HCT116 (cell line): ENCODE measurements around the gene CACNA2D3. TPM values are rescaled to one million over a fixed set of nuclear protein-coding genes. Genes with fewer than 3 reads are reported as not detected.

Source experiments
- ATAC-seq: fragments of 200-7000 bp; cut with Tn5 transposase; 2 replicates; pipeline ENCODE4 v1.9.1; 2020; ENCODE audit warnings: mild to moderate bottlenecking, moderate library complexity
- BruUV-seq: library from RNA; stranded (reverse); fragments of 400-500 nt; replicated peaks from 2 replicates; lab custom pipeline; 2021; lab: Mats Ljungman, UMichigan
- CTCF ChIA-PET: fragments of 300-600 bp; sonication (Branson Sonifier 250); formaldehyde crosslinking; loops from one replicate; lab custom pipeline; 2021; ENCODE audit warnings: antibody characterized with exemption; lab: Charles Lee
- POLR2A ChIA-PET: fragments of 300-600, 350-600 bp; sonication (Branson Sonifier 250); formaldehyde crosslinking; loops from one replicate; lab custom pipeline; 2021; ENCODE audit warnings: antibody characterized with exemption; lab: Charles Lee
- RAD21 ChIA-PET, 2 experiments: fragments of 300-600 bp; sonication (Branson Sonifier 250); formaldehyde crosslinking; loops; one replicate each; lab custom pipeline; 2023; ENCODE audit warnings: low total read pairs in 2 of 2; ENCODE audit not compliant: uncharacterized antibody in 2 of 2, unreplicated experiment in 2 of 2, low non-redundant PET in 1 of 2; lab: Charles Lee
- DNase-seq: peaks from one replicate; pipeline ENCODE4 v3.0.0-alpha.2; 2010; ENCODE audit warnings: low read depth, low spot score
- H2AFZ ChIP-seq: fragments of 200-600 bp; shearing (Covaris generic), sonication (generic); 2 replicates; pipeline ENCODE4 v1.6.1; 2017; ENCODE audit warnings: low read depth, mixed run types, mixed read lengths, antibody characterized with exemption, low read length; ENCODE audit not compliant: poor library complexity, severe bottlenecking
- H3K27ac ChIP-seq: 2 replicates; pipeline ENCODE4 v1.5.1; 2012; ENCODE audit warnings: low read depth, low read length
- H3K27me3 ChIP-seq: fragments of 200-600 bp; sonication (generic); 2 replicates; pipeline ENCODE4 v1.6.1; 2016; ENCODE audit warnings: mixed run types, low read length, mixed read lengths; ENCODE audit not compliant: insufficient read depth
- H3K36me3 ChIP-seq, 2 experiments: fragments of 200-500 bp in 1 of 2; fragments of 200-600 bp in 1 of 2; sonication (Bioruptor generic) in 1 of 2; sonication (generic) in 1 of 2; 2 replicates each; pipeline versions ENCODE4 v1.5.1 to v1.6.1; 2014 to 2016; ENCODE audit warnings: low read length in 2 of 2, inconsistent platforms in 1 of 2, mixed read lengths in 1 of 2, mixed run types in 1 of 2; ENCODE audit not compliant: insufficient read depth in 2 of 2, control insufficient read depth in 1 of 2
- H3K4me1 ChIP-seq, 2 experiments: fragments of 200-600 bp in 1 of 2; sonication (generic) in 1 of 2; 2 replicates each; pipeline versions ENCODE4 v1.5.1 to v1.6.1; 2012 to 2017; ENCODE audit warnings: low read length in 2 of 2, inconsistent platforms in 1 of 2, mild to moderate bottlenecking in 1 of 2, mixed read lengths in 1 of 2, mixed run types in 1 of 2, moderate library complexity in 1 of 2; ENCODE audit not compliant: insufficient read depth in 2 of 2, control insufficient read depth in 1 of 2
- H3K4me2 ChIP-seq: fragments of 200-600 bp; sonication (generic); 2 replicates; pipeline ENCODE4 v1.6.1; 2017; ENCODE audit warnings: mixed run types, low read length, mixed read lengths
- H3K4me3 ChIP-seq, 2 experiments: fragments of 200-600 bp in 1 of 2; sonication (generic) in 1 of 2; replicated peaks in 1 of 2; 2 replicates each; pipeline ENCODE4 v1.5.1; 2011 to 2016; ENCODE audit warnings: low read length in 2 of 2, control low read depth in 1 of 2, low read depth in 1 of 2, mild to moderate bottlenecking in 1 of 2, mixed read lengths in 1 of 2, mixed run types in 1 of 2
- H3K79me2 ChIP-seq: fragments of 200-600 bp; sonication (generic); 2 replicates; pipeline ENCODE4 v1.6.1; 2017; ENCODE audit warnings: mild to moderate bottlenecking, mixed run types, low read length, moderate library complexity, mixed read lengths; ENCODE audit not compliant: insufficient read depth
- H3K9ac ChIP-seq: fragments of 200-600 bp; sonication (generic); 2 replicates; pipeline ENCODE4 v1.6.1; 2016; ENCODE audit warnings: low read length, mixed read lengths
- H3K9me2 ChIP-seq: fragments of 200-600 bp; sonication (generic), shearing (Covaris generic); 2 replicates; pipeline ENCODE4 v1.6.1; 2017; ENCODE audit warnings: mixed run types, mild to moderate bottlenecking, moderate library complexity; ENCODE audit not compliant: insufficient read depth
- H3K9me3 ChIP-seq, 2 experiments: fragments of 200-500 bp in 1 of 2; fragments of 200-600 bp in 1 of 2; sonication (Bioruptor generic) in 1 of 2; sonication (generic) in 1 of 2; 2 replicates each; pipeline ENCODE4 v1.6.1; 2014 to 2017; ENCODE audit warnings: low read length in 2 of 2, mixed read lengths in 2 of 2, inconsistent platforms in 1 of 2, low read depth in 1 of 2, mild to moderate bottlenecking in 1 of 2, mixed run types in 1 of 2, moderate library complexity in 1 of 2; ENCODE audit not compliant: control insufficient read depth in 1 of 2, insufficient read depth in 1 of 2
- H4K20me1 ChIP-seq: fragments of 200-600 bp; sonication (generic), shearing (Covaris generic); 2 replicates; pipeline ENCODE4 v1.6.1; 2017; ENCODE audit warnings: mixed run types, mild to moderate bottlenecking, moderate library complexity; ENCODE audit not compliant: insufficient read depth
- ATF3 ChIP-seq: IDR thresholded peaks from 2 replicates; pipeline ENCODE4 v1.6.1; 2012
- CBX3 ChIP-seq: IDR thresholded peaks from 2 replicates; pipeline ENCODE4 v1.6.1; 2012; ENCODE audit warnings: low read depth
- CEBPB ChIP-seq: IDR thresholded peaks from 2 replicates; pipeline ENCODE4 v1.6.1; 2012; ENCODE audit warnings: low read depth
- CTCF ChIP-seq, 3 experiments: fragments of 200-600 bp in 1 of 3; sonication (generic) in 1 of 3; IDR thresholded peaks in 2 of 3; conservative IDR thresholded peaks in 1 of 3; 2 replicates each; pipeline ENCODE4 v1.5.1; 2012 to 2017; ENCODE audit warnings: low read depth in 2 of 3, low read length in 2 of 3, antibody characterized with exemption in 1 of 3, borderline replicate concordance in 1 of 3, control low read depth in 1 of 3, mild to moderate bottlenecking in 1 of 3, mixed read lengths in 1 of 3, mixed run types in 1 of 3, moderate library complexity in 1 of 3; ENCODE audit not compliant: insufficient read depth in 1 of 3
- EGR1 ChIP-seq: IDR thresholded peaks from 2 replicates; pipeline ENCODE4 v1.6.1; 2012; ENCODE audit warnings: low read depth
- ELF1 ChIP-seq: IDR thresholded peaks from 2 replicates; pipeline ENCODE4 v1.6.1; 2012; ENCODE audit warnings: low read depth, borderline replicate concordance
- EZH2 ChIP-seq: fragments of 200-600 bp; sonication (generic); IDR thresholded peaks from 2 replicates; pipeline ENCODE4 v1.6.1; 2017; ENCODE audit warnings: antibody characterized with exemption, mixed run types
- EZH2phosphoT487 ChIP-seq: fragments of 200-600 bp; IDR thresholded peaks from 2 replicates; pipeline ENCODE4 v1.6.1; 2018; ENCODE audit warnings: antibody characterized with exemption, borderline replicate concordance
- FOSL1 ChIP-seq: IDR thresholded peaks from 2 replicates; pipeline ENCODE4 v1.6.1; 2012; ENCODE audit warnings: low read depth
- JUND ChIP-seq: IDR thresholded peaks from 2 replicates; pipeline ENCODE4 v1.6.1; 2012
- MAX ChIP-seq: IDR thresholded peaks from 2 replicates; pipeline ENCODE4 v1.6.1; 2012
- POLR2AphosphoS5 ChIP-seq: IDR thresholded peaks from 2 replicates; pipeline ENCODE4 v1.6.1; 2011; ENCODE audit warnings: mild to moderate bottlenecking, low read depth, low read length, moderate library complexity
- REST ChIP-seq: IDR thresholded peaks from 2 replicates; pipeline ENCODE4 v1.6.1; 2012; ENCODE audit warnings: low read depth
- SIN3A ChIP-seq: IDR thresholded peaks from 2 replicates; pipeline ENCODE4 v1.6.1; 2012; ENCODE audit warnings: low read depth
- SP1 ChIP-seq: IDR thresholded peaks from 2 replicates; pipeline ENCODE4 v1.6.1; 2012; ENCODE audit warnings: low read depth
- SRF ChIP-seq: IDR thresholded peaks from 2 replicates; pipeline ENCODE4 v1.6.1; 2012; ENCODE audit warnings: low read depth
- YY1 ChIP-seq: IDR thresholded peaks from 2 replicates; pipeline ENCODE4 v1.6.1; 2011; ENCODE audit warnings: low read length, low read depth, moderate library complexity, mild to moderate bottlenecking; ENCODE audit not compliant: insufficient replicate concordance; ENCODE audit errors: extremely low read depth
- ZBTB33 ChIP-seq: IDR thresholded peaks from 2 replicates; pipeline ENCODE4 v1.6.1; 2011; ENCODE audit warnings: mild to moderate bottlenecking, low read length, moderate library complexity; ENCODE audit not compliant: insufficient replicate concordance; ENCODE audit errors: extremely low read depth
- ZFX ChIP-seq: fragments of 450-650 bp; IDR thresholded peaks from 2 replicates; pipeline ENCODE4 v1.6.1; 2017
- ZNF274 ChIP-seq: fragments of 200-500 bp; sonication (Bioruptor generic); IDR thresholded peaks from 2 replicates; pipeline ENCODE4 v1.6.1; 2014; ENCODE audit warnings: mild to moderate bottlenecking, low read depth, low read length, inconsistent platforms
- intact Hi-C: fragments of 100-400 bp; cut with micrococcal nuclease; formaldehyde crosslinking; loops from 2 replicates; pipeline ENCODE4 v1.10.0; 2022
- total RNA-seq: library from RNA; stranded (reverse); gene quantifications from one replicate; pipeline ENCODE4 v1.2.1, GENCODE V29; 2021; ENCODE audit not compliant: unreplicated experiment

CACNA2D3 gene
- total RNA-seq, 1 experiment from 2014 or later = 0.20 TPM

- BruUV-seq = no TSS peak
- intact Hi-C loops = no loop called here
- no peak for ATAC-seq
These were observed 519.8 kb downstream of the CACNA2D3 start for GRCh38 chr3:54642147-54642546.

More at GRCh38 chr3:54642147-54642546, 519.8 kb downstream of the CACNA2D3 start:
- no peak overlapping the region for H2AFZ ChIP-seq
- peaks cover 4 to 11% of the 10 kb centered on the region in 2 experiments; a peak in 1 of 4 replicates for H3K9me3 ChIP-seq
- DNase-seq = no peak
- H3K79me2 ChIP-seq = no peaks in the 10 kb centered on the region
- no peak overlapping the region for H3K4me3 ChIP-seq
- H3K4me2 ChIP-seq = no peak overlapping the region
- H3K36me3 ChIP-seq = no peaks in the 10 kb centered on the region
- no peak overlapping the region for H3K9ac ChIP-seq
- no peak overlapping the region for H3K27ac ChIP-seq
- TF ChIP-seq ATF3 (no peak), SIN3A (no peak), CEBPB (no peak), FOSL1 (no peak), REST (no peak), ELF1 (no peak), SP1 (no peak), ZFX (no peak), CTCF (IDR thresholded peaks at IDR 0.05 in 2 of 3, conservative IDR thresholded peaks at IDR 0.05 in 1 of 3; ENCODE audit: borderline replicate concordance in 1 of 3, insufficient read depth in 1 of 3, low read depth in 2 of 3, low read length in 2 of 3) (no peak), SRF (no peak), EZH2phosphoT487 (no peak), EGR1 (no peak), EZH2 (no peak), MAX (no peak), JUND (no peak), POLR2AphosphoS5 (no peak), CBX3 (no peak), ZBTB33 (no peak), ZNF274 (no peak), YY1 (no peak)
- H3K9me2 ChIP-seq = no peaks in the 10 kb centered on the region
- no peaks in the 10 kb centered on the region for H3K27me3 ChIP-seq
- no peaks in the 10 kb centered on the region for H3K4me1 ChIP-seq
- RAD21 ChIA-PET = no interaction called here
- POLR2A ChIA-PET = no interaction called here
- no peaks in the 10 kb centered on the region for H4K20me1 ChIP-seq
- CTCF ChIA-PET = no interaction called here
